Left colon (tissue), 2 donors: Measurements from ENCODE around the gene GLTPD2. TPM values are rescaled to one million over a fixed set of nuclear protein-coding genes. Genes with fewer than 3 reads are reported as not detected.

Experiments used
- ATAC-seq: fragments of 200-7000 bp; cut with Tn5 transposase; one replicate; pipeline ENCODE4 v1.9.1; 2020; ENCODE audit warnings: mild to moderate bottlenecking, moderate library complexity
- DNase-seq, 2 donors: peaks; one replicate each; pipeline ENCODE4 v3.0.0-alpha.2; 2020
- intact Hi-C, 2 donors: fragments of 100-400 bp; cut with DNase I in 1 of 2; cut with micrococcal nuclease in 1 of 2; formaldehyde crosslinking; loops; one replicate each; pipeline versions ENCODE4 v1.11.2 to v1.14.0; 2022; cut with DNase I, micrococcal nuclease
- total RNA-seq, 2 donors: library from RNA; stranded (reverse); fragmentation: NEBNext Ultra II Directional; extraction: Animal tissue kit (Norgen Biotek cat#: 25700); gene quantifications; one replicate each; pipeline ENCODE4 v1.2.1, GENCODE V29; 2021
- donor health status: DM: no; HTN: no; CAD: no.
- donor health status: DM: yes; HTN: yes; CAD: no.

GLTPD2 gene
- total RNA-seq, 2 donors from 2014 or later = 0.49 to 0.61 TPM

DNA sequence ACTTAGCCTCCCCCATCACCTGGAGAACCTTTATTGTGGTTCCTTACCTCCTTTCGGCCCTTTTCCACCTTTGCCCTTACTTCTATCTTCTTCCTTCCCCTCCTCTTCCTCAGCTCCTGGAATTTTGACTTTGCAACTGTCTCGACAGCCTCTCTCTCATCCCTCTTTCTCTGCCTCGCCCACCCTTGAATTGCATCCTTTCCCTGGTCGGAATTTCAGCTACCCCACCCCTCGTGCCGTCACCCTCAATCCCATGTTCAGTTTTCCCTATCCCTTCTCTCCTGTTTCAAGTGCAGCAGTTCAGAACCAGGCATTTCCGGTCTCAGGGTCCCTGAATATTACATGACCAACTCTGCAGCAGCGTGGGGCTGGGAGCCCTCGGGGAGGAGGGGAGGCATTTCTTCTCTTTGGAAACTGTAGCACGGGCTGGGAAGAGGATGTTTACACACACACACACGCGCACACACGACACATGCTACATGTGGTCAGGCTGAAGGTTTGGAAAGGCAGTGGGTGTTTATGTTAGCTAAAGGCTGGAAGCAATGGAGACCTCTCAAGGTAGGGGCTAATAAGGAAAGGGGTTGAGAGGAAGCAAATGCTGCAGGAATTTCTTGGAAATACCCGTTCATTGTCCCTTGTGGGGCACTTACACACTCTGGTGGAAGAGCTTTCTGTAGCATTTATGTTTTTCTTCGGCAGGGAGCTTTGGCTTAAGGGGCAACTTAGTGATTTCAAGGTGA, 45.3 kb downstream of the GLTPD2 start:
- DNase-seq = peak; percentile 49 to 52
- ATAC-seq = peak; percentile 34
- intact Hi-C loops = no loop called here

DNA sequence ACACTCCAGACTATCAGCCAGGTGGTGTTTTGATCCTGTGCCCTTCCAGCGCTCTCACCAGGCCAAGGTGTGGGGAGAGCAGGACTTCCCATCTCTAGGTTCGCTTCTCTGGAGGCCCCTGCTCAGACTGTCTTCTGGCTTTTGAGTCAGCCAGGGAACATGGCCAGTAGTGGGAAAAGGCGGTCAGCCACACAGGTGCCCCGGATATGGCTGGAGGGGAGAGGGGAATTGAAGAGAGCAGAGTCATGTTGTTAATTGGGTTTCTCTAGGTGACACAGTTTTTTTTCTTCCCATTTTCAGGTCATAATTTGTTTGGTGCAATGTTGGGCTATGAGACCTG, 45.9 kb downstream of the GLTPD2 start:
- ATAC-seq (peak; percentile 20), DNase-seq (peak in 1 of 2 donors; percentile 27)
- intact Hi-C loops = no loop called here

DNA sequence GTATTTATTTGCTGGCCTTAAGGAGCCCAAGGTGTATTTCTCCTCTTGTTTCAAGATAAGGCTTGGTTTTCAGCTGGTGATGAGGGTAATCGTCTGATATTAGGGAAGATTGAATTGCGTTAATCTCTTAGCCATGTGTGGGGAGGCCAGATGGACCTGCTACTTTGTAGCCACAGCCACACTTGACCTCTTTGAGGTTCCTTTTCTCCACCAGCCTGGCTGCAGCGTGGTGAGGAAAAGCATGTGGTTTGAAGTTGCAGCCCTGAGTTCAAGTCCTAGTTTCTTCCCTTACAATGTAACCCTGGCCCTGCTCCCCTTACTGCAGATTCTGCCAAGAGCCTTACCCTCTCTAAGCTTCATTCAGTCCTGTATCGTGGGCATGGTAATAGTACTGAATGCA, 47.5 kb downstream of the GLTPD2 start:
- DNase-seq (no peak), ATAC-seq (no peak)
- intact Hi-C loops = no loop called here

- DNase-seq (no peak), ATAC-seq (no peak)
- intact Hi-C loops = no loop called here
Measured at GRCh38 chr17:4837471-4838308, 48.9 kb downstream of the GLTPD2 start.

DNA sequence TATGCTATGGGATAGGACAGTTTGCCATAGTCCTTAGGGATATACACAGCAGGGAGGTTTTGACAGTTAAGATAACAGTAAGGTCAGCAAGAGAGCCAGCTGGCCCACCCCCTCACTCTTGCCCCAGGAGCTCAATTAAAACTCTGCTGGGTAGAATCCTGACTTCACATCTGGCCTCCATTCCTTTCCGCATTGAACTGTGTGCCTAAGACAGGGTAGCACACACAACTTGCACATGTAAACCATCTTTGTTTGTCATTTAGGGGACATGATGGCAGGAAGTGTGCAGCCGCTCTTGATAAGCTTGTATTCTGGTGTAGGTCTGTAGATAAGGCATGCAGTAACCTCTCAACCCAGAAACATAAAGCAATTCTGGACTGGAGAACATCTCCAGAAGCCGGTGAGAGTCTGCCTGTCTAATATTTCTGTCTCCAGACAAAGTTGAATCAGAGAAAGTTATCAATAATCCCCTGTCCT, 49.6 kb downstream of the GLTPD2 start:
- intact Hi-C loops = no loop called here
- ATAC-seq (no peak), DNase-seq (no peak)

DNA sequence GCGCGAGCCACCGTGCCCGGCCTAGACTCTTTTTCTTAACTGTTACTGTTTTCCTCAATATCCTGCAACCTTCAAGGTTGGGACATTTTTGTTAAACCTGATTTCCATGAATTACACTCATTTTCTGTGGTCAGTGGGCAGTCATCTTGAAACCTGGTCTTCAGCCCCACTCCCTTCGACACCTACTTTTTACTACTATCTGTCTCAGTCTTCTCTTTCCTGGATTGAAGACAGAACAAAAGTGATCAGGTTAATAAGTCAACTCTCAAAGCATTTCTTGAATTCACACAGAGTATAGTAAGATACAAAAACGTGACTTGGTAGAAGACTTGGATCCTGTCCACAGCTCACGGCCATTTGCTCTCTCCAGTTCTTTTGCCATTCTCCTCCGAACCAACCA, 50.5 kb downstream of the GLTPD2 start:
- intact Hi-C loops = no loop called here

More for the DNA sequence above, 50.5 kb downstream of the GLTPD2 start:
- DNase-seq (no peak), ATAC-seq (no peak)

Other genes starting within 250 kb of the GLTPD2 start
- 10 to 100 TPM; 28.1 to 41.6 TPM for gene MYBBP1A, start 233.6 kb upstream of the GLTPD2 start, total RNA-seq
- gene GGT6, start 228.4 kb upstream of the GLTPD2 start, total RNA-seq = 100 to 1,000 TPM; 185 to 232 TPM
- under 1 TPM in 1 of 2 donors, not detected in 1; 0.25 TPM for gene SMTNL2, start 204.4 kb upstream of the GLTPD2 start, total RNA-seq
- under 1 TPM; 0.12 to 0.36 TPM for gene ALOX15, start 147.3 kb upstream of the GLTPD2 start, total RNA-seq
- 10 to 100 TPM; 25.8 to 35.5 TPM for gene PELP1, start 84.8 kb upstream of the GLTPD2 start, total RNA-seq
- 10 to 100 TPM; 27.2 to 45.1 TPM for gene ARRB2, start 78.3 kb upstream of the GLTPD2 start, total RNA-seq
- gene MED11, start 57.5 kb upstream of the GLTPD2 start, total RNA-seq = 10 to 100 TPM; 21.8 to 26.7 TPM
- gene ZMYND15, start 49.1 kb upstream of the GLTPD2 start, total RNA-seq = 1 to 10 TPM; 1.1 to 1.9 TPM
- gene CXCL16, start 49.0 kb upstream of the GLTPD2 start, total RNA-seq = 10 to 100 TPM; 36.2 to 52.3 TPM
- gene TM4SF5, start 17.1 kb upstream of the GLTPD2 start, total RNA-seq = 10 to 100 TPM; 17.3 to 26.9 TPM
- gene VMO1, start 2.6 kb upstream of the GLTPD2 start, total RNA-seq = under 1 TPM; 0.73 to 0.79 TPM
- 10 to 100 TPM; 79.4 to 99.6 TPM for gene PSMB6, start 7.2 kb downstream of the GLTPD2 start, total RNA-seq
- gene PLD2, start 18.2 kb downstream of the GLTPD2 start, total RNA-seq = 10 to 100 TPM; 26.1 to 27.5 TPM
- 100 to 1,000 TPM; 193 to 205 TPM for gene MINK1, start 44.4 kb downstream of the GLTPD2 start, total RNA-seq
- 1 to 10 TPM; 1.3 to 1.8 TPM for gene C17orf107, start 110.6 kb downstream of the GLTPD2 start, total RNA-seq
- under 1 TPM; 0.43 to 0.81 TPM for gene CHRNE, start 114.1 kb downstream of the GLTPD2 start, total RNA-seq
- not detected for gene GP1BA, start 143.3 kb downstream of the GLTPD2 start, total RNA-seq
- gene SLC25A11, start 151.1 kb downstream of the GLTPD2 start, total RNA-seq = 10 to 100 TPM; 77.5 to 90.0 TPM
- 100 to 1,000 TPM in 1 of 2 donors, 10 to 100 TPM in 1; 96.5 to 105 TPM for gene RNF167, start 151.3 kb downstream of the GLTPD2 start, total RNA-seq
- gene PFN1, start 159.6 kb downstream of the GLTPD2 start, total RNA-seq = 100 to 1,000 TPM; 720 to 812 TPM
- 1 to 10 TPM; 7.3 to 8.9 TPM for gene ENO3, start 162.2 kb downstream of the GLTPD2 start, total RNA-seq
- gene SPAG7, start 178.9 kb downstream of the GLTPD2 start, total RNA-seq = 10 to 100 TPM; 49.3 to 68.2 TPM
- 10 to 100 TPM; 49.1 to 52.2 TPM for gene CAMTA2, start 198.7 kb downstream of the GLTPD2 start, total RNA-seq
- 1 to 10 TPM; 1.9 TPM for gene INCA1, start 208.6 kb downstream of the GLTPD2 start, total RNA-seq
- gene KIF1C, start 209.0 kb downstream of the GLTPD2 start, total RNA-seq = 100 to 1,000 TPM; 212 to 226 TPM
- gene SLC52A1, start 246.5 kb downstream of the GLTPD2 start, total RNA-seq = 1 to 10 TPM; 2.4 to 2.5 TPM